Ovary (tissue), 9 donors: Measurements from ENCODE around the gene PHACTR3. TPM values are rescaled to one million over a fixed set of nuclear protein-coding genes. Genes with fewer than 3 reads are reported as not detected.

Experiments
- DNase-seq, 5 donors: peaks; one replicate each; pipeline ENCODE4 v3.0.0-alpha.2; 2019 to 2020
- H3K27ac ChIP-seq, 2 donors: fragments of 200-600 bp; one replicate each; pipeline versions ENCODE4 v1.5.1 to v1.8.0; 2019 to 2022
- H3K27me3 ChIP-seq: fragments of 200-600 bp; one replicate; pipeline ENCODE4 v1.8.0; 2022
- H3K36me3 ChIP-seq: fragments of 200-600 bp; sonication (generic); one replicate; pipeline ENCODE4 v1.5.1; 2019
- H3K4me1 ChIP-seq: one replicate; pipeline ENCODE4 v1.8.1; 2013; ENCODE audit warnings: mild to moderate bottlenecking, moderate library complexity; ENCODE audit not compliant: insufficient read depth
- H3K4me3 ChIP-seq: fragments of 200-600 bp; sonication (generic); one replicate; pipeline ENCODE4 v1.5.1; 2017
- H3K9me3 ChIP-seq, 2 donors: fragments of 200-600 bp in 1 of 2; sonication (generic) in 1 of 2; one replicate each; pipeline versions ENCODE4 v1.5.1 to v1.8.1; 2013 to 2019; ENCODE audit warnings: mild to moderate bottlenecking in 1 of 2, moderate library complexity in 1 of 2
- EP300 ChIP-seq: sonication (generic); formaldehyde crosslinking; IDR thresholded peaks from one replicate; pipeline ENCODE4 v1.6.1; 2017; ENCODE audit warnings: antibody characterized with exemption
- POLR2A ChIP-seq: fragments of 450-650 bp; IDR thresholded peaks from one replicate; pipeline ENCODE4 v1.6.1; 2017; ENCODE audit warnings: antibody characterized with exemption, mild to moderate bottlenecking, moderate library complexity
- WGBS, 3 donors: extraction: QIAGEN DNeasy Blood & Tissue Kit in 1 of 3; methylation state at CpG; one replicate each; pipeline versions ENCODE4 v1.1.5 to v1.1.7; 2013 to 2017; 5-methylcytosine and 5-hydroxymethylcytosine counted together
- intact Hi-C, 4 donors: fragments of 100-400 bp; cut with DNase I; formaldehyde crosslinking; loops; one replicate each; pipeline versions ENCODE4 v1.11.0 to v1.15.1; 2022 to 2023
- polyA plus RNA-seq, 2 donors: library from polyadenylated mRNA; stranded (reverse); fragments of 200-250 nt in 1 of 2; fragments of 350-450 nt in 1 of 2; fragmentation: Illumina TruSeq in 1 of 2; extraction: RNeasy Lipid Tissue Mini Kit (QIAGEN cat#74804) in 1 of 2; gene quantifications; one replicate each; pipeline ENCODE4 v1.2.3, GENCODE V29; 2013 to 2014
- total RNA-seq, 7 donors: library from RNA; depleted of rRNA in 2 of 7; stranded (reverse); fragments of >200 nt in 2 of 7; fragmentation: NEBNext Ultra II Directional in 3 of 7; extraction: Animal tissue kit (Norgen Biotek cat#: 25700) in 3 of 7; gene quantifications; one replicate each; pipeline versions ENCODE4 v1.1.0 to v1.2.4, GENCODE V29; 2016 to 2023
- TF ChIP-seq, protein P1 (sequence below), 3 donors: fragments of 450-650 bp in 2 of 3; fragments of 200-600 bp in 1 of 3; IDR thresholded peaks; one replicate each; pipeline versions ENCODE4 v1.5.1 to v1.8.0; 2016 to 2022; ENCODE audit warnings: antibody characterized with exemption in 3 of 3, mild to moderate bottlenecking in 1 of 3
- donor health status: DM: no; HTN: no; CAD: no; lungs with moderate emphysema.
- donor health status: DM: no; HTN: no; CAD: no.
- donor health status: Bipolar disorder and iron deficiency.
- donor health status: DM: yes; HTN: yes; CAD: no.
- donor health status: DM: no; HTN: no; CAD: no.
- donor health status: DM: yes; HTN: yes; CAD: no.

PHACTR3 gene
- total and polyA plus RNA-seq, 9 donors, result 5.7 to 19.0 (median 9.1) TPM

DNA sequence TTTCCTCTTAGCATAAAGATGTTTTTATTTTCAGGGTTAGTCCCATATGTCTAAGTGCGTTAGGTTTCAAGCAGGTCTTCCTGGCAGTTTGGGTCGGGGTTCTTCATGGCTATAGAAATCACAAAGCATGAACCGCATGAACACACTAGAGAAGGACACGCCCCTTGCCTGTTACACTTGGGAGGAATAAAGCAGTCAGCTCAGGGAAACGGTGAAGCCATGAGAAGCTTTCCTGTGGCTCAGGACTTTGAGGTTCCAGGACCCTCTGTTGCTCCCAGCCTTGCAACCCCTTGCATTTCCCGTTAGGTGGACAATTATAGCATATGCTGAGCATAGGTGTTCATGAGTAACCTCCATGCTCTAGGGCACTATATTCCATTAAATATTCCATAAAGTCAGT is 232.4 kb downstream of the PHACTR3 start:
- no peaks in the 10 kb centered on the region for H3K27me3 ChIP-seq
- 67 to 80% (median 74%) methylated on average over 6 of the region's 6 CpGs for WGBS, 3 donors
- H3K27ac ChIP-seq, result no peak overlapping the region
- no peaks in the 10 kb centered on the region for H3K36me3 ChIP-seq
- TF ChIP-seq, protein P1, sequence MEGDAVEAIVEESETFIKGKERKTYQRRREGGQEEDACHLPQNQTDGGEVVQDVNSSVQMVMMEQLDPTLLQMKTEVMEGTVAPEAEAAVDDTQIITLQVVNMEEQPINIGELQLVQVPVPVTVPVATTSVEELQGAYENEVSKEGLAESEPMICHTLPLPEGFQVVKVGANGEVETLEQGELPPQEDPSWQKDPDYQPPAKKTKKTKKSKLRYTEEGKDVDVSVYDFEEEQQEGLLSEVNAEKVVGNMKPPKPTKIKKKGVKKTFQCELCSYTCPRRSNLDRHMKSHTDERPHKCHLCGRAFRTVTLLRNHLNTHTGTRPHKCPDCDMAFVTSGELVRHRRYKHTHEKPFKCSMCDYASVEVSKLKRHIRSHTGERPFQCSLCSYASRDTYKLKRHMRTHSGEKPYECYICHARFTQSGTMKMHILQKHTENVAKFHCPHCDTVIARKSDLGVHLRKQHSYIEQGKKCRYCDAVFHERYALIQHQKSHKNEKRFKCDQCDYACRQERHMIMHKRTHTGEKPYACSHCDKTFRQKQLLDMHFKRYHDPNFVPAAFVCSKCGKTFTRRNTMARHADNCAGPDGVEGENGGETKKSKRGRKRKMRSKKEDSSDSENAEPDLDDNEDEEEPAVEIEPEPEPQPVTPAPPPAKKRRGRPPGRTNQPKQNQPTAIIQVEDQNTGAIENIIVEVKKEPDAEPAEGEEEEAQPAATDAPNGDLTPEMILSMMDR (IDR thresholded peaks at IDR 0.05), result no peak
- TF ChIP-seq POLR2A (no peak), EP300 (no peak)
- H3K9me3 ChIP-seq, result no peaks in the 10 kb centered on the region
- peaks cover 14% of the 10 kb centered on the region for H3K4me1 ChIP-seq
- intact Hi-C loops, result no loop called here
- no peak overlapping the region for H3K4me3 ChIP-seq
- DNase-seq, result no peak

DNA sequence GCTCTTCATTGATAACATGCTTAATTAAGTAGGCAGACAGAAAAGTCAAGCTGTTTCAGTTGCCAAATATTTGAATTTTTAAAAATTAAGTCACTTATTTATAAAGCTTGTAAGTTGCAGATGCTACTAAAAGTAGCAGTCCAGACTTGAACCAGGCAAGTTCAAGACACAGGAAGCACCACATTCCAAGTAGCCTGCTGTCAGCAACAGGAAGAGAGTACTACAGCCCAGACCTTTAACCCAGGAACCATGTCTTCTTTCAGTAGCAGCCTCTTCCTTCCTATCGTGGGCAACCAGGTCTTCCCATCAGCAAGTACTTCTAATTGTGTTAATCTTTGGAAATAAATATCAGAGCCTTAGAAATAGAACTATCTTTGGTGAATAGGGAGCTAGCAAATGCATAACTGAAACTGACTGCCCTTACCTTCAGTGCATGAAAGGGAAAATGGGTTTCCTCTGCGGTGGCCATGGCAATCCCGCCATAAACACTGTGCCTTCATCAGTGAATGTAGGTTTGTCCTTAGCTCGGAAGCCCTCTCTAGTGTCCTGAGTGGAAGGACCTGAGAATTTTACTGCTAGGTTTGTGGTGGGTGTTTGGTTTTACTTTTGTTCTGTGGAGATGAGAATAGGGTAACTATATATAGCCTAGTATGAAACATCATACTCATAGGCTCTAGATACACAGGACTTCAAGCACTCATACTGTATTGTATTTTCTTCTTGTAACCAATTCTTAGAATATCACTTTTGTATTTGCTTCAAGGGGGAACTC is 233.5 kb downstream of the PHACTR3 start:
- Histone ChIP-seq H3K36me3 (no peaks in the 10 kb centered on the region), H3K9me3 (no peaks in the 10 kb centered on the region), H3K27ac (no peak overlapping the region), H3K4me3 (no peak overlapping the region), H3K4me1 (peaks cover 14% of the 10 kb centered on the region), H3K27me3 (no peaks in the 10 kb centered on the region)
- 89 to 92% (median 90%) methylated on average over 4 of the region's 4 CpGs for WGBS, 3 donors
- intact Hi-C loops, result no loop called here
- DNase-seq, result no peak
- TF ChIP-seq POLR2A (no peak), EP300 (no peak)
- TF ChIP-seq, protein P1 (IDR thresholded peaks at IDR 0.05), result no peak

DNA sequence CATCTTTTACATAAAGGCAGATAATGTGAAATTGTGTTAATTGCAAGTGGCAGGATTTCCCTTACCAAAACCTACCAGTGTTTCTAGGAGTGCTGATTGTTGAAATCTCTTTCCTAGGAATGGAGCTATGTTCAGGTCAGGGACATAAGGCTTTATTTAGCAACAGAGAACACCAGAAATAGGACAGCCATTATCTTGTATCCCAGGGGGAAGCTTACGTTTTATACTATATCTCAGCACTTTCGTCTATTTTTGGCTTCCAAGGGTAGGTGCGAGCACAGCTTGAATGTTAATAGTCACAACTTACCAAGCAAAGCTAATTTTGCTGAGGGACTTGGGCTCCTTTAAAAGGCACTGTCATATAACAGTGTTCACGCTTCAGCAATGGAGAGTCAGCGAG is 235.1 kb downstream of the PHACTR3 start:
- H3K9me3 ChIP-seq, result no peaks in the 10 kb centered on the region
- no peak overlapping the region for H3K27ac ChIP-seq
- no peak overlapping the region for H3K4me3 ChIP-seq
- H3K27me3 ChIP-seq, result no peaks in the 10 kb centered on the region
- no peaks in the 10 kb centered on the region for H3K36me3 ChIP-seq
- peaks cover 14% of the 10 kb centered on the region for H3K4me1 ChIP-seq
- intact Hi-C loops, result no loop called here
- 72 to 83% (median 78%) methylated on average over 5 of the region's 5 CpGs for WGBS, 3 donors
- no peak for DNase-seq
- TF ChIP-seq EP300, result no peak
- TF ChIP-seq POLR2A, result no peak
- TF ChIP-seq, protein P1 (IDR thresholded peaks at IDR 0.05), result no peak

DNA sequence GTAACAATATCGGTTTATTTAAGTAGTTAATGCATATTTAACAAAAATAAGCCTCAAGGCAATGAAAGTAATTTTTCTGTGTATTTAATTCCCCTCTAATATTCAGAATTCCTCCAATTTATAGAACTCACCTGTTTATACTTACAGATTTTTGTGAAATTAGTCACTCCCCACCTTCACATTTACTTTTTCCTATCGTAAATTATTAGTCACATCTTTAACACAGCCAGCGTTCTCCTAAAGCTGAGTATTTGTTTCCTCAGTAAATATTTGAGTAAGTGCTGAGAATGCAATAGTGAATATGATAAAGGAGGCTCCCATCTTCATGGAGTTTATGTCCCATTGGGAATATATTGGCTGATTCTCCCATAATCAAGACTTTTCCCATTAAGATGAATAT is 241.1 kb downstream of the PHACTR3 start:
- TF ChIP-seq, protein P1 (IDR thresholded peaks at IDR 0.05), result no peak
- TF ChIP-seq EP300 (no peak), POLR2A (no peak)
- Histone ChIP-seq H3K9me3 (no peaks in the 10 kb centered on the region), H3K36me3 (no peaks in the 10 kb centered on the region), H3K27me3 (no peaks in the 10 kb centered on the region), H3K27ac (no peak overlapping the region), H3K4me1 (no peaks in the 10 kb centered on the region), H3K4me3 (no peak overlapping the region)
- intact Hi-C loops, result loop anchor here in 1 of 4 donors (10.0 kb wide), 1 partner anchor 271 kb away; no protein-coding TSS in a partner anchor
- DNase-seq, result no peak
- 93 to 98% (median 93%) methylated on average over 3 of the region's 3 CpGs for WGBS, 3 donors
